Activated CD8-positive, alpha-beta memory T cell treated with anti-CD3 and anti-CD28 coated beads for 24 hours (primary cell): Measurements from ENCODE around the gene SLC25A4.
A peak's percentile ranks its signal among the peaks of the same experiment; 100 is the strongest.
"Not testable (repeated sequence)": the region's sequence is repeated elsewhere in the genome, so short reads cannot be mapped to it uniquely, and the experiment has no call there.

Source experiments
- DNase-seq: peaks from one replicate; pipeline ENCODE4 v3.0.0-alpha.2; 2020

The SLC25A4 gene

GRCh38 chr4:185142912-185143600, at the start of gene SLC25A4:
Gene SLC25A4 (plus strand): TSS chr4:185143266. CDS start chr4:185143373, 107 bp downstream.
- peak; percentile 94 for DNase-seq

- no peak for DNase-seq
These were observed 49.5 kb upstream of the SLC25A4 start for GRCh38 chr4:185093603-185094002.

GRCh38 chr4:185096032-185096653, 46.9 kb upstream of the SLC25A4 start:
- DNase-seq, result no peak

GRCh38 chr4:185098474-185098873, 44.6 kb upstream of the SLC25A4 start:
- DNase-seq, result no peak

- no peak for DNase-seq
These were observed 43.9 kb upstream of the SLC25A4 start for GRCh38 chr4:185099024-185099682.

GRCh38 chr4:185099940-185100339, 43.1 kb upstream of the SLC25A4 start:
- no peak for DNase-seq

GRCh38 chr4:185100423-185100822, 42.6 kb upstream of the SLC25A4 start:
- DNase-seq, result no peak

GRCh38 chr4:185101354-185101890, 41.6 kb upstream of the SLC25A4 start:
- DNase-seq, result no peak

GRCh38 chr4:185104733-185105132, 38.3 kb upstream of the SLC25A4 start:
- no peak for DNase-seq

GRCh38 chr4:185106353-185106752, 36.7 kb upstream of the SLC25A4 start:
- DNase-seq, result no peak

- DNase-seq, result not testable (repeated sequence)
These were observed 35.5 kb upstream of the SLC25A4 start for GRCh38 chr4:185107574-185107973.

GRCh38 chr4:185108185-185108584, 34.9 kb upstream of the SLC25A4 start:
- no peak for DNase-seq

GRCh38 chr4:185108669-185109068, 34.4 kb upstream of the SLC25A4 start:
- DNase-seq, result no peak

GRCh38 chr4:185109736-185110135, 33.3 kb upstream of the SLC25A4 start:
- DNase-seq, result no peak

GRCh38 chr4:185110375-185110823, 32.7 kb upstream of the SLC25A4 start:
- no peak for DNase-seq

- no peak for DNase-seq
These were observed 31.0 kb upstream of the SLC25A4 start for GRCh38 chr4:185112104-185112503.

- no peak for DNase-seq
These were observed 29.7 kb upstream of the SLC25A4 start for GRCh38 chr4:185113340-185113739.

GRCh38 chr4:185115827-185116232, 27.2 kb upstream of the SLC25A4 start:
- no peak for DNase-seq

- no peak for DNase-seq
These were observed 25.6 kb upstream of the SLC25A4 start for GRCh38 chr4:185117300-185117934.

- DNase-seq, result no peak
These were observed 24.2 kb upstream of the SLC25A4 start for GRCh38 chr4:185118876-185119275.

GRCh38 chr4:185119467-185119866, 23.6 kb upstream of the SLC25A4 start:
- DNase-seq, result not testable (repeated sequence)

GRCh38 chr4:185119927-185120630, 23.0 kb upstream of the SLC25A4 start:
- DNase-seq, result no peak

GRCh38 chr4:185120631-185120946, 22.5 kb upstream of the SLC25A4 start:
- DNase-seq, result no peak
